HG03025 (cell line): Measurements from ENCODE around the gene ADAMTSL3.
"Not testable (repeated sequence)": the region's sequence is repeated elsewhere in the genome, so short reads cannot be mapped to it uniquely, and the experiment has no call there.

Experiments used
- ATAC-seq: cut with Tn5 transposase; IDR thresholded peaks from one replicate; pipeline ENCODE4 v1.9.1; 2021; ENCODE audit warnings: mild to moderate bottlenecking, moderate library complexity; ENCODE audit not compliant: unreplicated experiment, low FRiP score

ADAMTSL3 gene

GRCh38 chr15:83959477-83959876 is 305.6 kb downstream of the ADAMTSL3 start:
- no peak for ATAC-seq

- no peak for ATAC-seq
These were observed 306.4 kb downstream of the ADAMTSL3 start for GRCh38 chr15:83960192-83960829.

GRCh38 chr15:83961311-83961710 is 307.4 kb downstream of the ADAMTSL3 start:
- ATAC-seq, result no peak

- not testable (repeated sequence) for ATAC-seq
These were observed 311.0 kb downstream of the ADAMTSL3 start for GRCh38 chr15:83964967-83965366.

GRCh38 chr15:83970295-83970890 is 316.5 kb downstream of the ADAMTSL3 start:
- ATAC-seq, result no peak

GRCh38 chr15:83971992-83972391 is 318.1 kb downstream of the ADAMTSL3 start:
- ATAC-seq, result no peak

GRCh38 chr15:83973816-83974215 is 319.9 kb downstream of the ADAMTSL3 start:
- ATAC-seq, result no peak

GRCh38 chr15:83977992-83978391 is 324.1 kb downstream of the ADAMTSL3 start:
- no peak for ATAC-seq

- no peak for ATAC-seq
These were observed 324.7 kb downstream of the ADAMTSL3 start for GRCh38 chr15:83978588-83978987.

- no peak for ATAC-seq
These were observed 326.7 kb downstream of the ADAMTSL3 start for GRCh38 chr15:83980637-83981036.

GRCh38 chr15:83982748-83983147 is 328.8 kb downstream of the ADAMTSL3 start:
- ATAC-seq, result no peak

- ATAC-seq, result peak; percentile 85
These were observed 329.9 kb downstream of the ADAMTSL3 start for GRCh38 chr15:83983634-83984458.

GRCh38 chr15:83984601-83985000 is 330.7 kb downstream of the ADAMTSL3 start:
- no peak for ATAC-seq

- ATAC-seq, result no peak
These were observed 337.2 kb downstream of the ADAMTSL3 start for GRCh38 chr15:83991163-83991562.

- peak; percentile 86 for ATAC-seq
These were observed 338.6 kb downstream of the ADAMTSL3 start for GRCh38 chr15:83992324-83993031.

GRCh38 chr15:83993591-83993990 is 339.7 kb downstream of the ADAMTSL3 start:
- no peak for ATAC-seq

GRCh38 chr15:83998486-83998885 is 344.6 kb downstream of the ADAMTSL3 start:
- ATAC-seq, result no peak

- no peak for ATAC-seq
These were observed 345.6 kb downstream of the ADAMTSL3 start for GRCh38 chr15:83999396-84000135.

GRCh38 chr15:84001037-84001436 is 347.1 kb downstream of the ADAMTSL3 start:
- ATAC-seq, result no peak

GRCh38 chr15:84001655-84002054 is 347.7 kb downstream of the ADAMTSL3 start:
- no peak for ATAC-seq
